ENCODE results near the gene GBGT1.

The GBGT1 gene

DNA sequence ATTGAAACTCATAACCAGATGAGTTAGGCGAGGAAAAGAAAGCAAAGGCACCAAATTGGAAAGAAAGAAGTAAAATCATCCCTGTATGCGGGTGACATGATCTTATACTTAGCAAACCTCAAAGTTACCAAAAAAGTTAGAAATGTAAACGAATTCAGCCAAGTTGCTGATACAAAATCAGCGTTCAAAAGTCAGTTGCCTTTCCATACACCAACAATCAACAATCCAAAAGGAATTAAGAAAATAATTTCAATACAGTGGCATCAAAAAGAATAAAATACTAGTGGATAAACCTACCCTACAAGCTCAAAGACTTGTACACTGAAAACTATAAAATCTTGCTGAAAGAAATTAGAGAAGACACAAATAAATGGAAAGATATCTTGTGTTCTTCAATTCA is 30.9 kb upstream of the GBGT1 start:
- no peaks in the 10 kb centered on the region for H3K36me3 ChIP-seq (ENCODE audit: insufficient read depth, low read length)
- H3K27me3 ChIP-seq (ENCODE audit: insufficient read depth, low read length), result peaks cover 59% of the 10 kb centered on the region
- H3K27ac ChIP-seq (ENCODE audit: low read depth, low read length), result no peak overlapping the region
- no peaks in the 10 kb centered on the region for H3K4me1 ChIP-seq (ENCODE audit: control insufficient read depth, insufficient read depth, low read length, unreplicated experiment)
- H3K4me3 ChIP-seq (ENCODE audit: low read depth, low read length), result no peak overlapping the region
- H2AFZ ChIP-seq (ENCODE audit: low read length, unreplicated experiment), result no peak overlapping the region
- H3K79me2 ChIP-seq (ENCODE audit: control insufficient read depth, insufficient read depth, low read length, unreplicated experiment), result no peaks in the 10 kb centered on the region

DNA sequence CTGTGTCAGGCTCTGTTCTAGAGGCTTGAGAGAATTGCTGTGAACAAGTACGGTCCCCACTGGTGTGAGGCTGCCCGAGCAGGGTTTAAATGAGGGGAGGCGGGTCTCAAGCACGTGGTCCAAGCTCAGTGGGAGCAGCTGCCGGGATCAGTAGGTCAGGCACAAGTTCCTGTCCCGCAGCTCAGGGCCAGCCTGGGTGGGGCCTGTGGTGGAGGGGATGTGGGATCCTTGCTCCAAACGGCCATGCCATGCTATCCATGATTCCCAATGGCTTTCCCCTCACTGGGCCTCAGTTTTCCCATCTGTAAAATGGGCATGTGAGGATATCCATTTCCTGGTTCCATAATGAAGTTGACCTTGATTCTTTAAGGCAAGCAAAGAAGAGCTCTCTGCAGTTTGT is 28.3 kb upstream of the GBGT1 start:
- H3K27me3 ChIP-seq (ENCODE audit: insufficient read depth, low read length), result peaks cover 72% of the 10 kb centered on the region
- no peaks in the 10 kb centered on the region for H3K36me3 ChIP-seq (ENCODE audit: insufficient read depth, low read length)
- H3K79me2 ChIP-seq (ENCODE audit: control insufficient read depth, insufficient read depth, low read length, unreplicated experiment), result no peaks in the 10 kb centered on the region
- no peaks in the 10 kb centered on the region for H3K4me1 ChIP-seq (ENCODE audit: control insufficient read depth, insufficient read depth, low read length, unreplicated experiment)
- H3K4me3 ChIP-seq (ENCODE audit: low read depth, low read length), result no peak overlapping the region
- H2AFZ ChIP-seq (ENCODE audit: low read length, unreplicated experiment), result no peak overlapping the region
- no peak overlapping the region for H3K27ac ChIP-seq (ENCODE audit: low read depth, low read length)

DNA sequence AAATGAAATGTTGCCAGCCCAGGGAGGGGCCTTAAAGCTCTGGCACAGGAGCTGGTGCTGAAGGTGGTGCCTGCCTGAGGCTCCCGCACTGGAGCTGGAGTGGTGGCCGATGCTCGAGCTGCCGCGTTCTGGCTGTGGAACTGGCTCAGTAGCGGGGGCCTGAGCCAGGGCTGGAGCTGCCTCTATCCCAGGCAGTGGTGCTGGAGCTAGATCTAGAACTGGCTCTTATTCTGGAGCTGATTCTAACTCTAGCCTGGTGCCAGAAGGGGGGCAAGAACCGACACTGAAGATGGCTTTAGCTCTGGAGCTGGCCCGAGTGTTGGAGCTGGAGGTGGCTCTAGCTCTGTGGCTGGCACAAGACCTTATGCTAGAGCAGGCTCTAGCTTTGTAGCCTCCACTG is 26.1 kb upstream of the GBGT1 start:
- no peak overlapping the region for H3K27ac ChIP-seq (ENCODE audit: low read depth, low read length)
- peaks cover 61% of the 10 kb centered on the region for H3K27me3 ChIP-seq (ENCODE audit: insufficient read depth, low read length)
- no peaks in the 10 kb centered on the region for H3K4me1 ChIP-seq (ENCODE audit: control insufficient read depth, insufficient read depth, low read length, unreplicated experiment)
- no peak overlapping the region for H3K4me3 ChIP-seq (ENCODE audit: low read depth, low read length)
- H3K36me3 ChIP-seq (ENCODE audit: insufficient read depth, low read length), result no peaks in the 10 kb centered on the region
- H2AFZ ChIP-seq (ENCODE audit: low read length, unreplicated experiment), result no peak overlapping the region
- H3K79me2 ChIP-seq (ENCODE audit: control insufficient read depth, insufficient read depth, low read length, unreplicated experiment), result no peaks in the 10 kb centered on the region

DNA sequence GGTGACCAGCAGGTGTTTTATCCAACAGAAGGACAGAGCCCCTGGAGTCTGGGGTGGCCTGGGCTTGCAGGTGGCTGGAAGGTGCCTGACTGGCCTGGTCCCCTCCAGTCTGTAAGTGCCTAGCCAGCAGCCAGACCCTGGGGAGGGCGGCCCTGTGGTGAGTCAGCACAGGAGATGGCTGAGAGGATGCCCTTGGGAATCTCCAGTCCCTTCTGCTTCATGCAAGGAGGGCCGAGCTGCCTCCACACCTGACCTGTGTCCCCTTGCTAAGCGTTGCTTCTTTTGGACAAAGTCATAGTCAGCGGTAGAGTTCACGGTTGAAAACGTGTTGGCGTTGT is 25.1 kb upstream of the GBGT1 start:
- H3K79me2 ChIP-seq (ENCODE audit: control insufficient read depth, insufficient read depth, low read length, unreplicated experiment), result no peaks in the 10 kb centered on the region
- peaks cover 56% of the 10 kb centered on the region for H3K27me3 ChIP-seq (ENCODE audit: insufficient read depth, low read length)
- H3K4me3 ChIP-seq (ENCODE audit: low read depth, low read length), result no peak overlapping the region
- no peaks in the 10 kb centered on the region for H3K36me3 ChIP-seq (ENCODE audit: insufficient read depth, low read length)
- no peak overlapping the region for H3K27ac ChIP-seq (ENCODE audit: low read depth, low read length)
- no peaks in the 10 kb centered on the region for H3K4me1 ChIP-seq (ENCODE audit: control insufficient read depth, insufficient read depth, low read length, unreplicated experiment)
- H2AFZ ChIP-seq (ENCODE audit: low read length, unreplicated experiment), result no peak overlapping the region

DNA sequence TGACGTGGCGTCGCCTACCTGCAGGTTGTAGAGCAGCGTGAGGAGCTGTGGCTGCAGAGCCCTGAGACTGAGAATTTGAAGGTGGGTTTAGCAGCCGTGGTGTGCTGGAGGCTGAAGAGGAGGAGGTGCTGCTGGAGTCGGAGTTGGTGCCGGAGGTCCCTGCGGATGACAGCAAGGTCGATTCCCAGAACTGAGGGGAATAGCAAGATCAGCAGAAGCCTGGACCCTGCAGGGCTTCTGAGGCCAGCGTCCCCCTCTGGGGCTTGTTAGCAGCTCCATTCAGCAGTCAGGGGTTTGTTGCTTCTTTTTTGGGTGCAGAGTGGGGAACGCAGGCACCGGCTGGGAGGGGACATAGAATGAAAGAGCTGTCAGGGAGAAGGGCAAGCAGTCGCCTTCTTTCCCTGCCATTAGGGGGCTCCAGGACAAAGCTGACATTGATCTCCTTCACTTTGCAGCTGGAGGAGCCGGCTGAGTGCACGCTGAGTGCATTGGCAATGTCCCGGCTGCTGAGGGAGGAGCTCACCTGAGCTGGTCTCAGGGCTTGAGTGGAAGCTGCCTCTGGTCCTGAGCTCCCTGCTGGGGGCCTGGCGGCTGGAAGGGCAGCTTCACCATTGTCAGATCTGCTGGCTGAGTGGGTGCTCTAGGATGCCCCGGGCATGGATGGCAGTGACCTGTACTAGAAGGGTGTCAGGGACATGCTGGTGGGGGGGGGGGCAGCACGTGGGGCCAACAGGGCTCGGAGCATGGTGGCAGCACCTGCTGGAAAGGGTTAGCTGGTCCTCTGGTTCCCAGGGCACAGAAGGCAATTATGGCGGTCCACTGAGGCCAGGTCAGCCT is 24.5 kb upstream of the GBGT1 start:
- Histone ChIP-seq H3K4me3 (ENCODE audit: low read depth, low read length) (no peak overlapping the region), H3K4me1 (ENCODE audit: control insufficient read depth, insufficient read depth, low read length, unreplicated experiment) (no peaks in the 10 kb centered on the region), H2AFZ (ENCODE audit: low read length, unreplicated experiment) (no peak overlapping the region), H3K36me3 (ENCODE audit: insufficient read depth, low read length) (no peaks in the 10 kb centered on the region), H3K27me3 (ENCODE audit: insufficient read depth, low read length) (peaks cover 54% of the 10 kb centered on the region), H3K79me2 (ENCODE audit: control insufficient read depth, insufficient read depth, low read length, unreplicated experiment) (no peaks in the 10 kb centered on the region), H3K27ac (ENCODE audit: low read depth, low read length) (no peak overlapping the region)

DNA sequence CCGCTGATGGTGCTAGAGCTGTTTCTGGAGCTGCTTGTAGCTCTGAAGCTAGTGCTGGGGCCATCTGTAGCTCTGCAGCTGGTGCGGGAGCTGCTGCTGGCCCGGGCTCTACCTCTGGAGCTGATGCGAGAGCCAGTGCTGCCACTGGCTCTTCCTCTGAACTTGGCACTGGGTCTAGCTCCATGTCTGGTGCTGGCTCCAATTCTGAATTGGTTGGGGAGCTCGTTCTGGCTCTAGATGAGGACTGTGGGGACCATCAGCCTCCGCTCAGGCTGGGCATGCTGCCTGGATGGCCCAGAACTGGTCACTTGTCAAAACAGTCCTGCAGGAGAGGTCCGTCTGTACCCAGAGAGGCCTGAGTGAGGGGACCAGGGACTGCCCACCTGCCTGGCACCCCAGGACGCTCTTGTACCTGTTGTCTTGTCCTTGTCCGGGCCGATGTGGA is 23.9 kb upstream of the GBGT1 start:
- Histone ChIP-seq H3K27me3 (ENCODE audit: insufficient read depth, low read length) (peaks cover 54% of the 10 kb centered on the region), H3K27ac (ENCODE audit: low read depth, low read length) (no peak overlapping the region), H3K36me3 (ENCODE audit: insufficient read depth, low read length) (no peaks in the 10 kb centered on the region), H3K4me1 (ENCODE audit: control insufficient read depth, insufficient read depth, low read length, unreplicated experiment) (no peaks in the 10 kb centered on the region), H3K4me3 (ENCODE audit: low read depth, low read length) (no peak overlapping the region), H2AFZ (ENCODE audit: low read length, unreplicated experiment) (no peak overlapping the region), H3K79me2 (ENCODE audit: control insufficient read depth, insufficient read depth, low read length, unreplicated experiment) (no peaks in the 10 kb centered on the region)

DNA sequence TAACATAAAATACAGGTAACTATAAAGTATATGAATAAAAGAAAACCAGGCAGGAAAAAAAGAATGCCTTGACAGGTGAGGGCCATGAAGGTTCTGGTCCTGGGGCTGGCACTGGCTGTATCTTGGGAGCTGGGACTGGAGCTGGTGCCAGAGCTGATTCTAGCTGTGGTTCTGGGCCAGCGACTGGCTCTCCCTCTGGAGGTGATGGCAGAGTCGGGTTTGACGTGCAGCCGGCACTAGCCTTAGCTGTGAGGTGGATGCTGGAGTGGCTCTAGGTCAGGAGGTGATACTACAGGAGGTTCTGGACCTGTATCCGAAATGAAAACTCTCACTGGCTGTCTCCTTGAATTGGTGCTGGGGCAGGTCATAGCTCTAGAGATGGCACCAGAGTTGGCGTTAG is 23.0 kb upstream of the GBGT1 start:
- Histone ChIP-seq H3K27me3 (ENCODE audit: insufficient read depth, low read length) (peaks cover 54% of the 10 kb centered on the region), H3K4me3 (ENCODE audit: low read depth, low read length) (no peak overlapping the region), H3K27ac (ENCODE audit: low read depth, low read length) (no peak overlapping the region), H2AFZ (ENCODE audit: low read length, unreplicated experiment) (no peak overlapping the region), H3K4me1 (ENCODE audit: control insufficient read depth, insufficient read depth, low read length, unreplicated experiment) (no peaks in the 10 kb centered on the region), H3K36me3 (ENCODE audit: insufficient read depth, low read length) (no peaks in the 10 kb centered on the region), H3K79me2 (ENCODE audit: control insufficient read depth, insufficient read depth, low read length, unreplicated experiment) (no peaks in the 10 kb centered on the region)

DNA sequence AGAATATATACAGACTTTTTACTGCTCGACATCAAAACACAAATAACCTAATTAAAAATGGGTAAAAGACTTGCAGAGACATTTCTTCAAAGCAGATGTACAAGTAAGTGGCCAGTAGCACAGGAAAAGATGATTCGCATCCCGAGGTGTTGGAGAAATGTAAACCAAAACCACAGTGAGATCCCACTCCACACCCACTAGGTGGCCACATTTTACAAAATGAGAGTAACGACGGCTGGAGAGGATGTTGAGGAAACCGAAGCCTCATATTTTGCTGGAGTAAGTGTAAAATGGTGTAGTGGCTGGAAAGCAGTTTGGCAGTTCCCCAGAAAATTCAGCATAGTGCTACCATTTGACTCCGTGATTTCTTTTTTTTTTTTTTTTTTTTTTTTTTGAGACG is 21.3 kb upstream of the GBGT1 start:
- H3K79me2 ChIP-seq (ENCODE audit: control insufficient read depth, insufficient read depth, low read length, unreplicated experiment), result no peaks in the 10 kb centered on the region
- peaks cover 51% of the 10 kb centered on the region for H3K27me3 ChIP-seq (ENCODE audit: insufficient read depth, low read length)
- H3K4me1 ChIP-seq (ENCODE audit: control insufficient read depth, insufficient read depth, low read length, unreplicated experiment), result no peaks in the 10 kb centered on the region
- no peak overlapping the region for H3K4me3 ChIP-seq (ENCODE audit: low read depth, low read length)
- no peaks in the 10 kb centered on the region for H3K36me3 ChIP-seq (ENCODE audit: insufficient read depth, low read length)
- H2AFZ ChIP-seq (ENCODE audit: low read length, unreplicated experiment), result no peak overlapping the region
- H3K27ac ChIP-seq (ENCODE audit: low read depth, low read length), result no peak overlapping the region

DNA sequence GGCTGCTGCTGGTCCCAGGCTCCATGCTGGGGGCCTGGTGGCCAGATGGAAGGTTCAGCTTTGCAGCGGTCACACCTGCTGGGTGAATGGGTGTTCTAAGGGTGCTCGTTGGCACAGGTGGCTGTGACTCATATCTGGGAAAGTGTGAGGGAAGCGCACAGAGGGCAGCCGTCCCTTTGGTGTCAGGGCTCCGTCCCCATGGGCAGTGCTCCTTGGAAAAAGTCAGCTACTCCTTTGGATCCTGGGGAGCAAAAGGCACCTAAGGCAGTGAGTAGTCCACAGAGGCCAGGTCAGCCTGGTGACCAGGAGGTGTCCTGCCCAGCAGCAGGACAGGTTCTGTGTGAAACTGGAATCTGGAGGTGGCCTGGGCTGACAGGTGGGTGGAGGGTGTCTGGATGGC is 18.4 kb upstream of the GBGT1 start:
- Histone ChIP-seq H3K79me2 (ENCODE audit: control insufficient read depth, insufficient read depth, low read length, unreplicated experiment) (no peaks in the 10 kb centered on the region), H3K4me3 (ENCODE audit: low read depth, low read length) (no peak overlapping the region), H2AFZ (ENCODE audit: low read length, unreplicated experiment) (no peak overlapping the region), H3K36me3 (ENCODE audit: insufficient read depth, low read length) (no peaks in the 10 kb centered on the region), H3K4me1 (ENCODE audit: control insufficient read depth, insufficient read depth, low read length, unreplicated experiment) (no peaks in the 10 kb centered on the region), H3K27me3 (ENCODE audit: insufficient read depth, low read length) (peaks cover 45% of the 10 kb centered on the region), H3K27ac (ENCODE audit: low read depth, low read length) (no peak overlapping the region)

DNA sequence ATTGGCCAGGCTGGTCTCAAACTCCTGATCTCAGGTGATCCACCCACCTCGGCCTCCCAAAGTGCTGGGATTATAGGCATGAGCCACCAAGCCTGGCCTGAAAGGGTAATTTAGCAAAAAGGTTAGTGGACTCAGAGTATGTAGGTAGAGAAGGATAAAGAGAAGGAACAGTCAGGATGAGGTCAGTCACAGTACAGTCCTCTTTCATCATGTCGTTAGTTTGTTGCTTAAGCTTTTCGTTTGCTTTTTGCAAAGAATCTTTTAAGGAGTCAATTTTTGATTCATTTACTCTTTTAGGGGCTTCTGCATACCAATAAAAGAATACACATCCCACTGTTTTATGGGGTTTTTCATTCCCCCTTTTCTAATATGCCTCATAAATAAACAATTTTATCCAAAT is 17.8 kb upstream of the GBGT1 start:
- Histone ChIP-seq H3K4me3 (ENCODE audit: low read depth, low read length) (no peak overlapping the region), H3K27me3 (ENCODE audit: insufficient read depth, low read length) (peaks cover 44% of the 10 kb centered on the region), H3K4me1 (ENCODE audit: control insufficient read depth, insufficient read depth, low read length, unreplicated experiment) (no peaks in the 10 kb centered on the region), H3K27ac (ENCODE audit: low read depth, low read length) (no peak overlapping the region), H3K36me3 (ENCODE audit: insufficient read depth, low read length) (no peaks in the 10 kb centered on the region), H3K79me2 (ENCODE audit: control insufficient read depth, insufficient read depth, low read length, unreplicated experiment) (no peaks in the 10 kb centered on the region), H2AFZ (ENCODE audit: low read length, unreplicated experiment) (no peak overlapping the region)

DNA sequence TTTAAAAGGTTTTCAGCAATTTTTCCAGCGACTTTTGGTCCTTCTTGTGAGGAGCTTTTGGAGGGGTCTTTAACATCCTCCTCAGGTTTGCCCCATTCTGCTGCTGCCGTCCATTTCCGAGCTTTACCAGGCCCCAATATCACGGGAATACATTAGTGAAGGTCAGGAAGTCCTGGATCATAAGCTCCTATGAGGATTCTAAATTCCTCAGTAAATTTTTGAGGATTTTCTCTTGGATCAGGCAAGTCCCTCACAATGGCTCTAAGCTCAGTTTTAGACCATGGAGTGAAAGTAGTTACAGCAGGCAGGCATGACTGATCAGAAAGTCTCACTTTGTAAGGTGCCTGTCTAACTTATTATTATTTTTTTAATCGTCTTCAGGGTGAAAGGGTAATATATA is 17.2 kb upstream of the GBGT1 start:
- peaks cover 49% of the 10 kb centered on the region for H3K27me3 ChIP-seq (ENCODE audit: insufficient read depth, low read length)
- H3K4me3 ChIP-seq (ENCODE audit: low read depth, low read length), result no peak overlapping the region

More for the DNA sequence above, 17.2 kb upstream of the GBGT1 start:
- no peaks in the 10 kb centered on the region for H3K4me1 ChIP-seq (ENCODE audit: control insufficient read depth, insufficient read depth, low read length, unreplicated experiment)
- H3K79me2 ChIP-seq (ENCODE audit: control insufficient read depth, insufficient read depth, low read length, unreplicated experiment), result no peaks in the 10 kb centered on the region
- no peak overlapping the region for H3K27ac ChIP-seq (ENCODE audit: low read depth, low read length)
- no peak overlapping the region for H2AFZ ChIP-seq (ENCODE audit: low read length, unreplicated experiment)
- no peaks in the 10 kb centered on the region for H3K36me3 ChIP-seq (ENCODE audit: insufficient read depth, low read length)
